ENCODE data around the gene ATXN1.

DNA sequence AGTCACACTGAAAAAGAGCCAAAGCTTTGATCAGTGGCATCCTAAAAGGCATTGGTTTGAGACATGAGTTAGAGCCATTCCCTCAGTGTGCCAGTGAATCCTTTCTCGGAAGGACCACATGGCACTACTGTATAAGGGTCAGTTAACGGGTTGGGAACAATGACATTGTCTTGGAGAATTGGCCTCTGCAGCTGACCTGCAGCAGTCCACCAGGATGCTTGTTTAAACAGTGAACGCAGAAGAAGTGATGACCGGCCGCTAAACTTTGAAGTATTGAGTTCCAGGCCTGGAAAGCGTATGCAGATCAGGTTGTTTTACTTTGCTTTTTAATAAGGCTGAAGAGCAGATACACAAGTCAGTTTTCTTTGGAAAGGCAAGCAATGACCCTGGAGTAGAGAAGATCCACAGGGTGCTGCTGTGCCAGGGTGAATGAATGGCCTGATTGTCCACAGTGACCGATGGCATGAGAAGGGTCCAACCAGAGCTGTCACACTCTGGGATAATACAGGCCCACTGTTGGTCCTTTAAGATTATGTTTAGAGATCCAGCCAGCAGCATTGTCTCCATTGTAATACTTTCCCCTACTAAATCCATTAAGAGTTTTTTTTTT lies 465.1 kb downstream of the ATXN1 start:
- TF ChIP-seq, protein P1, sequence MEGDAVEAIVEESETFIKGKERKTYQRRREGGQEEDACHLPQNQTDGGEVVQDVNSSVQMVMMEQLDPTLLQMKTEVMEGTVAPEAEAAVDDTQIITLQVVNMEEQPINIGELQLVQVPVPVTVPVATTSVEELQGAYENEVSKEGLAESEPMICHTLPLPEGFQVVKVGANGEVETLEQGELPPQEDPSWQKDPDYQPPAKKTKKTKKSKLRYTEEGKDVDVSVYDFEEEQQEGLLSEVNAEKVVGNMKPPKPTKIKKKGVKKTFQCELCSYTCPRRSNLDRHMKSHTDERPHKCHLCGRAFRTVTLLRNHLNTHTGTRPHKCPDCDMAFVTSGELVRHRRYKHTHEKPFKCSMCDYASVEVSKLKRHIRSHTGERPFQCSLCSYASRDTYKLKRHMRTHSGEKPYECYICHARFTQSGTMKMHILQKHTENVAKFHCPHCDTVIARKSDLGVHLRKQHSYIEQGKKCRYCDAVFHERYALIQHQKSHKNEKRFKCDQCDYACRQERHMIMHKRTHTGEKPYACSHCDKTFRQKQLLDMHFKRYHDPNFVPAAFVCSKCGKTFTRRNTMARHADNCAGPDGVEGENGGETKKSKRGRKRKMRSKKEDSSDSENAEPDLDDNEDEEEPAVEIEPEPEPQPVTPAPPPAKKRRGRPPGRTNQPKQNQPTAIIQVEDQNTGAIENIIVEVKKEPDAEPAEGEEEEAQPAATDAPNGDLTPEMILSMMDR (IDR thresholded peaks at IDR 0.05): no peak
- no peak for TF ChIP-seq POLR2A (IDR thresholded peaks at IDR 0.05; ENCODE audit: low read depth)
- TF ChIP-seq EP300 (IDR thresholded peaks at IDR 0.05): no peak
- TF ChIP-seq POLR2AphosphoS5 (IDR thresholded peaks at IDR 0.05): no peak
